Common myeloid progenitor, CD34-positive (primary cell): ENCODE measurements around the gene RIPOR3.
A peak's percentile ranks its signal among the peaks of the same experiment; 100 is the strongest.

Experiments
- CTCF ChIA-PET: fragments of 350-600 bp; sonication (Branson Sonifier 250); formaldehyde crosslinking; loops from one replicate; lab custom pipeline; 2021; ENCODE audit warnings: antibody characterized with exemption; lab: Charles Lee
- POLR2A ChIA-PET: fragments of 350-600 bp; sonication (Branson Sonifier 250); formaldehyde crosslinking; loops from one replicate; lab custom pipeline; 2021; ENCODE audit warnings: antibody characterized with exemption; lab: Charles Lee
- DNase-seq, 3 donors: peaks; one replicate each; pipeline versions ENCODE4 v3.0.0 to v3.0.0-alpha.2; 2013
- H3K27ac ChIP-seq, 2 experiments: 1 replicate in 1 of 2; 2 replicates in 1 of 2; pipeline ENCODE4 v1.7.0; 2013; ENCODE audit warnings: inconsistent platforms in 2 of 2, low read length in 2 of 2, mild to moderate bottlenecking in 2 of 2, low read depth in 1 of 2, moderate library complexity in 1 of 2; ENCODE audit not compliant: severe bottlenecking in 2 of 2, insufficient read depth in 1 of 2, poor library complexity in 1 of 2
- H3K27me3 ChIP-seq, 5 experiments: replicated peaks in 2 of 5; 1 replicate in 3 of 5; 2 replicates in 2 of 5; pipeline versions ENCODE4 v1.6.1 to v1.7.0; 2013; ENCODE audit warnings: low read length in 4 of 5, mild to moderate bottlenecking in 2 of 5, moderate library complexity in 2 of 5, inconsistent platforms in 1 of 5; ENCODE audit not compliant: insufficient read depth in 5 of 5, control insufficient read depth in 4 of 5
- H3K36me3 ChIP-seq, 4 experiments: 1 replicate in 2 of 4; 2 replicates in 2 of 4; pipeline versions ENCODE4 v1.6.1 to v1.7.0; 2013; ENCODE audit warnings: low read length in 3 of 4, control low read depth in 1 of 4, mild to moderate bottlenecking in 1 of 4; ENCODE audit not compliant: control insufficient read depth in 4 of 4, insufficient read depth in 4 of 4
- H3K4me1 ChIP-seq, 4 experiments: 1 replicate in 3 of 4; 2 replicates in 1 of 4; pipeline versions ENCODE4 v1.6.1 to v1.7.1; 2013; ENCODE audit warnings: low read length in 3 of 4, mild to moderate bottlenecking in 3 of 4, control low read depth in 1 of 4, inconsistent platforms in 1 of 4, moderate library complexity in 1 of 4; ENCODE audit not compliant: control insufficient read depth in 4 of 4, insufficient read depth in 4 of 4; ENCODE audit errors: control extremely low read depth in 1 of 4
- H3K4me3 ChIP-seq, 7 experiments: 1 replicate in 4 of 7; 2 replicates in 3 of 7; pipeline versions ENCODE4 v1.5.1 to v1.7.0; 2013; ENCODE audit warnings: mild to moderate bottlenecking in 7 of 7, low read length in 6 of 7, moderate library complexity in 6 of 7, inconsistent platforms in 2 of 7, low read depth in 2 of 7, control low read depth in 1 of 7; ENCODE audit not compliant: insufficient read depth in 4 of 7, control insufficient read depth in 1 of 7; ENCODE audit errors: extremely low read depth in 1 of 7
- H3K9me3 ChIP-seq, 5 experiments: 1 replicate in 4 of 5; 2 replicates in 1 of 5; pipeline versions ENCODE4 v1.6.1 to v1.7.1; 2013; ENCODE audit warnings: low read length in 4 of 5, mild to moderate bottlenecking in 2 of 5, inconsistent platforms in 1 of 5, low read depth in 1 of 5, moderate library complexity in 1 of 5; ENCODE audit not compliant: control insufficient read depth in 4 of 5, insufficient read depth in 2 of 5; ENCODE audit errors: control extremely low read depth in 1 of 5
- WGBS: methylation state at CpG from one replicate; pipeline ENCODE4 v1.1.5; 2013; ENCODE audit not compliant: insufficient coverage; 5-methylcytosine and 5-hydroxymethylcytosine counted together

The RIPOR3 gene

GRCh38 chr20:50636601-50637540 is 54.5 kb downstream of the RIPOR3 start:
- ChIA-PET CTCF (interaction anchor here (0.9 to 3.4 kb wide), 6 partner anchors 9 to 113 kb away, joined by 4 to 19 read pairs (median 6); no protein-coding TSS in a partner anchor), POLR2A (no interaction called here)
- no peak overlapping the region for H3K4me3 ChIP-seq
- no peak for DNase-seq
- no peak overlapping the region for H3K27ac ChIP-seq
- H3K27me3 ChIP-seq = no peaks in the 10 kb centered on the region
- peaks cover 0 to 8% (median 3%) of the 10 kb centered on the region in 4 experiments for H3K4me1 ChIP-seq
- no peaks in the 10 kb centered on the region for H3K9me3 ChIP-seq
- WGBS = 89% methylated on average over 21 of the region's 22 CpGs
- H3K36me3 ChIP-seq = no peaks in the 10 kb centered on the region

GRCh38 chr20:50635676-50636600 is 55.4 kb downstream of the RIPOR3 start:
- Histone ChIP-seq H3K4me1 (peaks cover 0 to 8% (median 3%) of the 10 kb centered on the region in 4 experiments), H3K27me3 (no peaks in the 10 kb centered on the region), H3K27ac (no peak overlapping the region), H3K4me3 (no peak overlapping the region), H3K36me3 (no peaks in the 10 kb centered on the region), H3K9me3 (no peaks in the 10 kb centered on the region)
- WGBS = 53% methylated on average over 18 of the region's 21 CpGs
- ChIA-PET POLR2A (no interaction called here), CTCF (interaction anchor here (0.7 to 3.4 kb wide), 12 partner anchors 10 to 114 kb away, joined by 3 to 19 read pairs (median 4); no protein-coding TSS in a partner anchor)
- peak; percentile 75 to 89 (median 85) for DNase-seq

DNA sequence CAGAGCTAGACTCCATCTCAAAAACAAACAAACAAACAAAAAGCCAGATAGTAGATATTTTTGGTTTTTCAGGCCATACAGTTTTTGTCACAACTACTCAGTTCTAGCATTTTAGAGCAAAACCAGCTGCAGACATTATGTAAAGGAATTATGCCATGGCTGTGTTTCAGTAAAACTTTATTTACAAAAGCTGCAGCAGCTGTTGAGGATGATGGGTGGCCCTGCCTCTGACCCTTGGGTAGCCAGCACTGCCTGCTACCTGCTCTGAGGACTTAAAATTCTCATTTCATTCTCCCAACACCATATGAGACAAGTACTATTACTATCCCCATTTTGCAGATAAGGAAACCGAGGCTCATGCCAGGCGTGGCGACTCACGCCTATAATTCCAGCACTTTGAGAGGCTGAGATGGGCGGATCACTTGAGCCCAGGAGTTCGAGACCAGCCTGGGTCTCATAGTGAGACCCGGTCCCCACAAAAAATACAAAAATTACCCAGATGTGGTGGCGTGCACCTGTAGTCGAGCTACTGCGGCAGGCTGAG is 56.3 kb downstream of the RIPOR3 start:
- H3K27me3 ChIP-seq = no peaks in the 10 kb centered on the region
- H3K9me3 ChIP-seq = no peaks in the 10 kb centered on the region
- 96% methylated on average over 7 of the region's 10 CpGs for WGBS
- no peak overlapping the region for H3K4me3 ChIP-seq
- H3K27ac ChIP-seq = no peak overlapping the region
- CTCF ChIA-PET = interaction anchor here (0.7 to 3.4 kb wide), 8 partner anchors 9 to 115 kb away, joined by 3 to 19 read pairs (median 3); no protein-coding TSS in a partner anchor
- POLR2A ChIA-PET = no interaction called here
- H3K36me3 ChIP-seq = no peaks in the 10 kb centered on the region
- no peak for DNase-seq
- peaks cover 0 to 8% (median 3%) of the 10 kb centered on the region in 4 experiments for H3K4me1 ChIP-seq

DNA sequence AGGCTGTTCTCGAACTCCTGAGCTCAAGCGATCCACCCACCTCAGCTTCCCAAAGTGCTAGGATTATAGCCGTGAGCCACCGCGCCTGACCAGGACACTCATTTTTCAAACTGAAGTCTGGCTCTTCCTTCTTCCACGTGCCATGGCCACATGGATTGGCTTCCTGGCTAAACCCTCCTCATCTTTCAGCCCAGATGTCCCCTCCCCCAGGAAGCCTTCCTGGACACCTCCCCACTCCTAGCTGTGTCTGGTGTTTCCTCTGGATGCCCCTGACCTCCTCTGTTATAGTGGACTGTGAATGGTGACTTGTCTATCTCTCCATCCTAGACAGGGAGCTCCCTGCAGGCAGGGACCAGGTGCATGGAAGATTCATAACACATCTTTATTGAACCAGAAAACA is 57.2 kb downstream of the RIPOR3 start:
- Histone ChIP-seq H3K4me3 (no peak overlapping the region), H3K27me3 (no peaks in the 10 kb centered on the region), H3K36me3 (peaks cover 0 to 5% (median 0%) of the 10 kb centered on the region in 4 experiments), H3K4me1 (peaks cover 0 to 8% (median 3%) of the 10 kb centered on the region in 4 experiments), H3K27ac (no peak overlapping the region), H3K9me3 (no peaks in the 10 kb centered on the region)
- ChIA-PET CTCF (interaction anchor here (1.0 to 3.4 kb wide), 6 partner anchors 8 to 116 kb away, joined by 3 to 19 read pairs (median 4); no protein-coding TSS in a partner anchor), POLR2A (no interaction called here)
- DNase-seq = no peak
- 83% methylated on average over 6 of the region's 6 CpGs for WGBS

DNA sequence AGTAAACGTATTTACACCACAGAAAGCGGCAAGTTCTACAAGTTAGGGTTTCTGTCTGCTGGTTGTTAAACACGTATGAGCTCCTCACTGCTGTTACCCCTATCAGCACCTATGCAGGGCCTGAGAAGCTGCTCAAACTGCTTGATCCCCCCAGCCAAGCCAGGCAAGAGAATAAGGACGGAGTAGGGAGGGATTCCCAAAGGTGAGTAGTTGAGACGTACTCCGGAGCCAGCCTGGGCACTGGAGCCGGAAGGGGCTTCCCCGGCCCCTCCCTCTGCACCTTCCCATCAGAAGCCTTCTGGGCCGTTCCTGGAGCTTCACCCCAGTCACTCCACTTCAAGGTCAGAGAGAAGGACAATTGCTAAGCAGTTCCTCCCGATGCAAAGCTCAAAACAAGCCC is 58.0 kb downstream of the RIPOR3 start:
- Histone ChIP-seq H3K9me3 (no peaks in the 10 kb centered on the region), H3K4me1 (peaks cover 0 to 8% (median 3%) of the 10 kb centered on the region in 4 experiments), H3K36me3 (peaks cover 0 to 5% (median 0%) of the 10 kb centered on the region in 4 experiments), H3K27ac (no peak overlapping the region), H3K27me3 (no peaks in the 10 kb centered on the region), H3K4me3 (no peak overlapping the region)
- POLR2A ChIA-PET = no interaction called here
- WGBS = 87% methylated on average over 9 of the region's 10 CpGs
- CTCF ChIA-PET = interaction anchor here (1.0 to 1.5 kb wide), 3 partner anchors 9 to 41 kb away, joined by 3 to 4 read pairs (median 3); no protein-coding TSS in a partner anchor
- DNase-seq = no peak

DNA sequence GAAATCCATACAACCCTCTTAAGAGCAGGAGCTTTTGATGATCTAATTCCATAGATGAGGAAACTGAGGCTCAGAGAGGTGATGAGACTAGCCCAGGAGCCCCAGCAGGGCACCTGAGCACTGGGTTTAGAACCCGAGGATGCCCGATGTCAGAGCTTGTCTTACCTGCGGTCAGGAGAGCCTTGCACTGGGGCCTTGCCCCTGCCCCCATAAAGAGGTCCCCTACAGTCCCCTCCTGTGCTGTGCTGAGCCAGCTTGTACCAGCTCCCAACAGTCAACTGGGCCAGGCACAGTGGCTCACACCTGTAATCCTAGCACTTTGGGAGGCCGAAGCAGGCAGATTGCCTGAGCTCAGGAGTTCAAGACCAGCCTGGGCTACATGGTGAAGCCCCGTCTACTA is 58.6 kb downstream of the RIPOR3 start:
- Histone ChIP-seq H3K36me3 (peaks cover 0 to 5% (median 0%) of the 10 kb centered on the region in 4 experiments), H3K9me3 (no peaks in the 10 kb centered on the region), H3K27ac (no peak overlapping the region), H3K4me3 (no peak overlapping the region), H3K27me3 (no peaks in the 10 kb centered on the region), H3K4me1 (peaks cover 0 to 8% (median 3%) of the 10 kb centered on the region in 4 experiments)
- CTCF ChIA-PET = interaction anchor here (0.8 to 1.9 kb wide), 4 partner anchors 9 to 35 kb away, joined by 3 to 5 read pairs (median 4); no protein-coding TSS in a partner anchor
- no peak for DNase-seq
- POLR2A ChIA-PET = no interaction called here
- 97% methylated on average over 5 of the region's 5 CpGs for WGBS
